GM18858 (cell line): ENCODE data around the gene ABCC4.
"Not testable (repeated sequence)": the region's sequence is repeated elsewhere in the genome, so short reads cannot be mapped to it uniquely, and the experiment has no call there.

Experiments
- ATAC-seq: cut with Tn5 transposase; IDR thresholded peaks from one replicate; pipeline ENCODE4 v1.9.1; 2021; ENCODE audit not compliant: unreplicated experiment

Gene ABCC4

GRCh38 chr13:95300625-95301182, 547 bp downstream of the ABCC4 start:
- peak; percentile 31 for ATAC-seq

- ATAC-seq: no peak
Measured at GRCh38 chr13:95298971-95299621, 2.2 kb downstream of the ABCC4 start.

- ATAC-seq: no peak
Measured at GRCh38 chr13:95298169-95298965, 2.9 kb downstream of the ABCC4 start.

- ATAC-seq: no peak
Measured at GRCh38 chr13:95296326-95296925, 4.8 kb downstream of the ABCC4 start.

- no peak for ATAC-seq
Measured at GRCh38 chr13:95295026-95295425, 6.2 kb downstream of the ABCC4 start.

- ATAC-seq: no peak
Measured at GRCh38 chr13:95292622-95293021, 8.6 kb downstream of the ABCC4 start.

GRCh38 chr13:95289901-95290300, 11.3 kb downstream of the ABCC4 start:
- ATAC-seq: not testable (repeated sequence)

GRCh38 chr13:95289020-95289444, 12.2 kb downstream of the ABCC4 start:
- no peak for ATAC-seq

GRCh38 chr13:95284436-95284835, 16.8 kb downstream of the ABCC4 start:
- ATAC-seq: no peak

- ATAC-seq: no peak
Measured at GRCh38 chr13:95279016-95279415, 22.2 kb downstream of the ABCC4 start.

- no peak for ATAC-seq
Measured at GRCh38 chr13:95276037-95276505, 25.2 kb downstream of the ABCC4 start.

GRCh38 chr13:95275322-95276036, 25.8 kb downstream of the ABCC4 start:
- ATAC-seq: no peak

GRCh38 chr13:95273592-95274132, 27.6 kb downstream of the ABCC4 start:
- not testable (repeated sequence) for ATAC-seq

- ATAC-seq: not testable (repeated sequence)
Measured at GRCh38 chr13:95272076-95272475, 29.2 kb downstream of the ABCC4 start.

- ATAC-seq: no peak
Measured at GRCh38 chr13:95269756-95270155, 31.5 kb downstream of the ABCC4 start.

GRCh38 chr13:95268343-95269065, 32.7 kb downstream of the ABCC4 start:
- not testable (repeated sequence) for ATAC-seq

- no peak for ATAC-seq
Measured at GRCh38 chr13:95267662-95268342, 33.4 kb downstream of the ABCC4 start.

GRCh38 chr13:95264225-95264624, 37.0 kb downstream of the ABCC4 start:
- ATAC-seq: no peak

GRCh38 chr13:95262837-95263384, 38.3 kb downstream of the ABCC4 start:
- no peak for ATAC-seq
